Mesendoderm (in vitro differentiated cells): ENCODE measurements around the gene RAB37.

ENCODE experiments used
- DNase-seq: peaks from one replicate; pipeline ENCODE4 v3.0.0; 2013
- H2AK5ac ChIP-seq: 2 replicates; pipeline ENCODE4 v1.6.1; 2013; ENCODE audit warnings: low read length, inconsistent platforms
- H2BK120ac ChIP-seq: 2 replicates; pipeline ENCODE4 v1.6.1; 2013; ENCODE audit warnings: low read depth, mild to moderate bottlenecking, low read length, moderate library complexity, mixed read lengths
- H2BK15ac ChIP-seq: replicated peaks from 2 replicates; pipeline ENCODE4 v1.6.1; 2013; ENCODE audit warnings: low read depth, mild to moderate bottlenecking, moderate library complexity
- H2BK5ac ChIP-seq: 2 replicates; pipeline ENCODE4 v1.6.1; 2013; ENCODE audit warnings: low read length, inconsistent platforms
- H3K18ac ChIP-seq: 2 replicates; pipeline ENCODE4 v1.6.1; 2013; ENCODE audit warnings: mild to moderate bottlenecking, low read length, mixed read lengths
- H3K23ac ChIP-seq: one replicate; pipeline ENCODE4 v1.6.1; 2013; ENCODE audit warnings: low read length
- H3K27ac ChIP-seq: 2 replicates; pipeline ENCODE4 v1.5.1; 2013; ENCODE audit warnings: low read depth, mild to moderate bottlenecking, inconsistent platforms, low read length, moderate library complexity
- H3K27me3 ChIP-seq: 2 replicates; pipeline ENCODE4 v1.6.1; 2013; ENCODE audit warnings: low read length, control low read depth, mild to moderate bottlenecking, inconsistent platforms; ENCODE audit not compliant: insufficient read depth, poor library complexity
- H3K36me3 ChIP-seq: 2 replicates; pipeline ENCODE4 v1.6.1; 2013; ENCODE audit warnings: low read length, inconsistent platforms; ENCODE audit not compliant: control insufficient read depth, insufficient read depth
- H3K4ac ChIP-seq: one replicate; pipeline ENCODE4 v1.6.1; 2013; ENCODE audit warnings: low read depth, mild to moderate bottlenecking, low read length, moderate library complexity
- H3K4me1 ChIP-seq: 2 replicates; pipeline ENCODE4 v1.6.1; 2013; ENCODE audit warnings: low read depth, low read length, inconsistent platforms; ENCODE audit not compliant: control insufficient read depth
- H3K4me2 ChIP-seq: 2 replicates; pipeline ENCODE4 v1.6.1; 2013; ENCODE audit warnings: low read length
- H3K4me3 ChIP-seq: 2 replicates; pipeline ENCODE4 v1.5.1; 2013; ENCODE audit warnings: mild to moderate bottlenecking, low read length
- H3K56ac ChIP-seq: one replicate; pipeline ENCODE4 v1.6.1; 2013; ENCODE audit warnings: low read length
- H3K79me1 ChIP-seq: 2 replicates; pipeline ENCODE4 v1.6.1; 2013; ENCODE audit warnings: low read length, inconsistent platforms
- H3K79me2 ChIP-seq: 2 replicates; pipeline ENCODE4 v1.6.1; 2013; ENCODE audit warnings: mild to moderate bottlenecking, low read length; ENCODE audit not compliant: control insufficient read depth, insufficient read depth
- H3K9ac ChIP-seq: 2 replicates; pipeline ENCODE4 v1.6.1; 2013; ENCODE audit warnings: low read length, inconsistent platforms
- H4K5ac ChIP-seq: one replicate; pipeline ENCODE4 v1.6.1; 2013; ENCODE audit warnings: low read length
- H4K8ac ChIP-seq: one replicate; pipeline ENCODE4 v1.6.1; 2013; ENCODE audit warnings: low read depth, mild to moderate bottlenecking, control low read depth, low read length, moderate library complexity
- WGBS: extraction: QIAGEN DNeasy Blood & Tissue Kit; methylation state at CpG from one replicate; pipeline ENCODE4 v1.1.7; 2013; ENCODE audit warnings: low lambda C conversion rate, missing lambda C conversion rate; ENCODE audit not compliant: insufficient coverage; ENCODE audit errors: extremely low coverage; 5-methylcytosine and 5-hydroxymethylcytosine counted together

RAB37 gene

DNA sequence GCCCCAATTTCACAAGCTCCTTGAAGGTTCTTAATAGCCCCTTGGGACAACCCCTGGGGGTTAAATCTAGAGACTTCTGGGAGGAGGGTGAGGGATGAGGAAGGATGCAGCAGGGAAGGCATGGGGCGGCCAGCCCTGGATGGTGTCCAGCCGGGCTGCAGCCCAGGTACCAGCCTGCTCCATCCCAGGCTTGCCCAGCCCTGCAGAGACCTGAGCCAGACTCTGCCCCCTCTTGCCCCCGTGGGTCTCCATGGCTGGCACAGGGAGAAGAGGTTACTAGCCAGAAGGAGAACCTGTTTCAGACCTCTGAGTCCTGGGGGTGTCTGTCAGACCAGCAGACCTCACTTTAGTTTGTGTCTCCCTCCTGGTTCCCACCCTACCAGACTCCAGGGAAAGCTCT, 19.8 kb downstream of the RAB37 start:
- peak overlapping the region; percentile 22 for H3K56ac ChIP-seq
- DNase-seq, result no peak
- H3K4ac ChIP-seq, result no peak overlapping the region
- no peak overlapping the region for H3K18ac ChIP-seq
- H3K79me1 ChIP-seq, result peaks cover 51% of the 10 kb centered on the region
- WGBS, result no CpG with 5 or more reads among the region's 3 CpGs
- H3K27ac ChIP-seq, result no peak overlapping the region
- no peak overlapping the region for H3K4me3 ChIP-seq
- H2AK5ac ChIP-seq, result no peak overlapping the region
- no peaks in the 10 kb centered on the region for H3K27me3 ChIP-seq
- no peak overlapping the region for H3K23ac ChIP-seq
- no peak overlapping the region for H2BK120ac ChIP-seq
- no peak overlapping the region for H2BK5ac ChIP-seq
- H3K4me1 ChIP-seq, result peaks cover 20% of the 10 kb centered on the region
- H4K5ac ChIP-seq, result no peak overlapping the region
- H2BK15ac ChIP-seq, result no peak overlapping the region
- H3K4me2 ChIP-seq, result no peak overlapping the region
- H4K8ac ChIP-seq, result no peak overlapping the region
- no peaks in the 10 kb centered on the region for H3K36me3 ChIP-seq
- peaks cover 71% of the 10 kb centered on the region for H3K79me2 ChIP-seq
- H3K9ac ChIP-seq, result no peak overlapping the region

- H2AK5ac ChIP-seq, result no peak overlapping the region
- H3K18ac ChIP-seq, result no peak overlapping the region
- H3K27ac ChIP-seq, result no peak overlapping the region
- H2BK15ac ChIP-seq, result no peak overlapping the region
- no peak overlapping the region for H3K4me3 ChIP-seq
- H3K4ac ChIP-seq, result no peak overlapping the region
- DNase-seq, result no peak
- no peak overlapping the region for H3K4me2 ChIP-seq
- H4K5ac ChIP-seq, result no peak overlapping the region
- H3K23ac ChIP-seq, result peak overlapping the region; percentile 24
- no peak overlapping the region for H4K8ac ChIP-seq
- peaks cover 19% of the 10 kb centered on the region for H3K4me1 ChIP-seq
- no CpG with 5 or more reads among the region's 3 CpGs for WGBS
- H3K36me3 ChIP-seq, result no peaks in the 10 kb centered on the region
- H3K56ac ChIP-seq, result peak overlapping the region; percentile 49
- H2BK5ac ChIP-seq, result no peak overlapping the region
- no peak overlapping the region for H2BK120ac ChIP-seq
- H3K27me3 ChIP-seq, result no peaks in the 10 kb centered on the region
- H3K79me1 ChIP-seq, result peaks cover 52% of the 10 kb centered on the region
- H3K9ac ChIP-seq, result no peak overlapping the region
- H3K79me2 ChIP-seq, result peaks cover 66% of the 10 kb centered on the region
These were observed 20.4 kb downstream of the RAB37 start for GRCh38 chr17:74757502-74757901.

DNA sequence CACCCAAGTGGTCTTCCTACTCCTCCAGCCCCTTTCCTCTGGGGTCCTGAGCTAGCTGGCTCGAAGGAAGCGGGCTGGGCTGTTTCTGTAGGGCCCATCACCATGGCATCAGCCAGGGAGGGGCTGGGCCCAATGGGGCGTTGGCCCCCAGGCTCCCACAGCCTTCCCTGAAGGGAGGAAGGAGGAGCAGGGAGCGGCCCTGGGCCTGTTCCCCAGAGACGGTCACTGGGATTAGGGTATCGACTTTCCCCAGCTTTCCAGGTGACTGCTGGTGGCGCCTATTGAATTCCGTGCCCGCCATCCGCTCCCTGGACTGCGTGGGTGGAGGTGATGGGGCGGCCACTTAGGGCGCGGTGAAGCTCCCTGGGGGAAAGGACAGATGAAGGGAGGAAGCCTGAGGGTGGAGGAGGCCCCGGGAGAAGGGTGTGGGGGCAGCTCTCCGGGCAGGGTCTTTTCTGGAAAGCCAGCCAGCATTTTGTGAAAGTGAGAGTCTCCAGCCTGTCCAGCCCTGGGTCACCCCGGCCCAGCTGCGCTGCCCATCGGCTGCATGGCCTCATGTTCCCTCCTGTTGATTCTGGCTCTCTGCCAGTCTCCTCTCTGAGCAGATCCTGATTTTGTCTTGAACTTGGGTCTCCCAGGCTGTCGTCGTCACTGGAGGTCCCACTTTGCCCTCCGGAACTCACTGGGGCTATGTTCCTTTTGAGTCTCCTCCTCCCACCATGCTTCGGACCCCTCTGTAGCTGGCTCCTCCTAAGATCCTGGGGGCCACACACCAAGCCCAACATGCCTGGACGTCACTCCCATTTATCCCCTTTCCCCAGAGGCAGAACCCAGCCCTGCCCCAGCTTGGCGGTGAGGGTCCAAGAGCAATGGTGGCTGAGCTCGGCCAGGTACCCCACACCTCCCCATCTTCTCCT, 21.1 kb downstream of the RAB37 start:
- Histone ChIP-seq H2BK5ac (no peak overlapping the region), H3K9ac (no peak overlapping the region), H3K4me2 (no peak overlapping the region), H3K36me3 (no peaks in the 10 kb centered on the region), H3K4ac (no peak overlapping the region), H3K4me1 (peaks cover 19% of the 10 kb centered on the region), H3K27ac (no peak overlapping the region), H4K8ac (no peak overlapping the region), H2BK15ac (no peak overlapping the region), H3K79me2 (peaks cover 61% of the 10 kb centered on the region), H3K56ac (peak overlapping the region; percentile 34), H2BK120ac (no peak overlapping the region), H3K23ac (no peak overlapping the region), H3K79me1 (peaks cover 51% of the 10 kb centered on the region), H3K4me3 (no peak overlapping the region), H2AK5ac (no peak overlapping the region), H4K5ac (no peak overlapping the region), H3K18ac (no peak overlapping the region), H3K27me3 (no peaks in the 10 kb centered on the region)
- DNase-seq, result no peak
- WGBS, result no CpG with 5 or more reads among the region's 26 CpGs

DNA sequence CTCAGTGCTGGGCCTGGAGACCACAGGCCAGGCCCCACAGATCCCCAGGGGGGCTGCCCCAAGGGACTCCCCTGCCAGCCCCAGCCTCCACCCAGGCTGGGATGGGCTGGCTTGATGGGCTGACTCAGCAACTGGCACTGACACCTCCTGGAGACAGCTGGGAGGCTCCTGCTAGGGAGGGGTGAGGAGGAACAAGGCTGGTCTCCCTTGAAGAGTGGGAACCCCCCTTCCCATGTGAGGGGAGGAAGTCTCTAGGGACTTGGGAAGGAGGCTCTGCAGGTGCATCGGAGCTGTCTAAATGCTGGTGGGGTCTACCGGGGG, 21.8 kb downstream of the RAB37 start:
- Histone ChIP-seq H3K36me3 (no peaks in the 10 kb centered on the region), H3K9ac (no peak overlapping the region), H4K8ac (no peak overlapping the region), H3K4me2 (no peak overlapping the region), H3K56ac (peak overlapping the region; percentile 60), H3K23ac (peak overlapping the region; percentile 24), H3K4ac (no peak overlapping the region), H3K4me3 (no peak overlapping the region), H4K5ac (no peak overlapping the region), H2BK120ac (no peak overlapping the region), H2AK5ac (no peak overlapping the region), H3K27me3 (no peaks in the 10 kb centered on the region), H3K18ac (no peak overlapping the region), H2BK5ac (no peak overlapping the region), H3K79me2 (peaks cover 60% of the 10 kb centered on the region), H2BK15ac (no peak overlapping the region), H3K4me1 (peaks cover 19% of the 10 kb centered on the region), H3K79me1 (peaks cover 52% of the 10 kb centered on the region), H3K27ac (no peak overlapping the region)
- DNase-seq, result no peak
- WGBS, result no CpG with 5 or more reads among the region's 2 CpGs

DNA sequence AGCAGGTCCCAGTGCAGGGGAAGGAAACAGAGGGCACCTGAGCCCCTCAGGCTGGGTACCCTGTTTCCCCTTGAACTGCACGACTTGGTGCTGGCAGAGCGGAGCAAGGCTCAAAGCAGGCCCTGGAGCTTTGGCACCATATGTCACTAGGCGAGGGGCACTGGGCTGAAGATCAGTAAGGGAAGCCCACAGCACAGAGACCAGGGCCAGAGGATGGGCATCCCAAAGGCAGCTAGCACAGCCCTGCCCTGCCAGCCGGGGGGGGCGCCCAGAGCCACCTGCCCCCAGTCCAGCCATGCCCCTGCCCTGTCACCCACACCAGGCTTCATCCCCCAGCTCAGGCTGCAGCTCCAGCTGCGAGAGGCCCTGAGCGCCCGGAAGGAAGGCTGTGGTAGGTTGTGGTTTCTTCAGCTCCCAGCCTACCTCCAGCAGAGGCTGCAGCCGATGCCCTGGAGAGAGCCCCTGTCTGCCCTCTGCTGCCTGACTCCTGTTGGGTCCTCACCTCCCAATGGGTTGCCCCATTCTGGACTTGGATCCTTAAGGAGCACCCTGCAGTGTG, 22.3 kb downstream of the RAB37 start:
- peaks cover 19% of the 10 kb centered on the region for H3K4me1 ChIP-seq

More for the DNA sequence above, 22.3 kb downstream of the RAB37 start:
- Histone ChIP-seq H3K36me3 (no peaks in the 10 kb centered on the region), H3K23ac (peak overlapping the region; percentile 24), H3K27me3 (no peaks in the 10 kb centered on the region), H4K5ac (no peak overlapping the region), H3K18ac (no peak overlapping the region), H2AK5ac (no peak overlapping the region), H3K4me3 (no peak overlapping the region), H3K4me2 (no peak overlapping the region), H2BK15ac (no peak overlapping the region), H3K79me2 (peaks cover 60% of the 10 kb centered on the region), H3K56ac (peak overlapping the region; percentile 60), H3K79me1 (peaks cover 52% of the 10 kb centered on the region), H4K8ac (no peak overlapping the region), H3K9ac (peak overlapping the region; percentile 20), H2BK120ac (no peak overlapping the region), H2BK5ac (no peak overlapping the region), H3K27ac (peak overlapping the region; percentile 42), H3K4ac (no peak overlapping the region)
- no CpG with 5 or more reads among the region's 9 CpGs for WGBS
- DNase-seq, result no peak
